GM12872 (cell line): ENCODE data around the gene PTPRM.

Experiments used
- TF ChIP-seq, protein P1 (sequence below): IDR thresholded peaks from 3 replicates; pipeline ENCODE4 v1.5.1; 2011; ENCODE audit warnings: low read depth, mild to moderate bottlenecking, low read length, moderate library complexity; ENCODE audit not compliant: insufficient read depth

The PTPRM gene

DNA sequence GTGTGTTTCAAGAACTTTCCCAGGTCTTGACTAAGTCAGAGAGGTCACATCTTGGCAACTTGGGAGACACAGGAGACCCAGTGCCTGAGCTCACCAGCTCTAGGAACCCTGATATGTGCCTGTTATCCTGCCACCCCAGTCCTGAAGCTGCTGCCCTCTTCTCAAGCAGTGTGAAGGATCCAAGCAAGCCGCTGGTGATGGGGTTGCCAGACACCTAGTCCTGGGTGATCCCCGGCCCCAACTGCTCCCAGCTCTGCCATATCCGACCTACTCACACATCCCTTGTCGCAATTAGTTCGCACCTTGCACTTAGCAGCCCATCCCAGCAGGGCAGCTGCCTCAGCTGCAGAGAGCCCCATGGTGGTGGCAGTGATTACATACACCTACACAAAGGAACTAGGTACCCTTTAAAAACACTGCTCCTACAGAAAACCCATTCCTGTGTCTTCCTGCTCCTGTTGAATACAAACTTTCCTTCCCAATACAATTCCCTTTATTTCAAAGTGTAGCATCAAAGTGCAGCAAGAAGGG is 794.9 kb downstream of the PTPRM start:
- TF ChIP-seq, protein P1, sequence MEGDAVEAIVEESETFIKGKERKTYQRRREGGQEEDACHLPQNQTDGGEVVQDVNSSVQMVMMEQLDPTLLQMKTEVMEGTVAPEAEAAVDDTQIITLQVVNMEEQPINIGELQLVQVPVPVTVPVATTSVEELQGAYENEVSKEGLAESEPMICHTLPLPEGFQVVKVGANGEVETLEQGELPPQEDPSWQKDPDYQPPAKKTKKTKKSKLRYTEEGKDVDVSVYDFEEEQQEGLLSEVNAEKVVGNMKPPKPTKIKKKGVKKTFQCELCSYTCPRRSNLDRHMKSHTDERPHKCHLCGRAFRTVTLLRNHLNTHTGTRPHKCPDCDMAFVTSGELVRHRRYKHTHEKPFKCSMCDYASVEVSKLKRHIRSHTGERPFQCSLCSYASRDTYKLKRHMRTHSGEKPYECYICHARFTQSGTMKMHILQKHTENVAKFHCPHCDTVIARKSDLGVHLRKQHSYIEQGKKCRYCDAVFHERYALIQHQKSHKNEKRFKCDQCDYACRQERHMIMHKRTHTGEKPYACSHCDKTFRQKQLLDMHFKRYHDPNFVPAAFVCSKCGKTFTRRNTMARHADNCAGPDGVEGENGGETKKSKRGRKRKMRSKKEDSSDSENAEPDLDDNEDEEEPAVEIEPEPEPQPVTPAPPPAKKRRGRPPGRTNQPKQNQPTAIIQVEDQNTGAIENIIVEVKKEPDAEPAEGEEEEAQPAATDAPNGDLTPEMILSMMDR: no peak

DNA sequence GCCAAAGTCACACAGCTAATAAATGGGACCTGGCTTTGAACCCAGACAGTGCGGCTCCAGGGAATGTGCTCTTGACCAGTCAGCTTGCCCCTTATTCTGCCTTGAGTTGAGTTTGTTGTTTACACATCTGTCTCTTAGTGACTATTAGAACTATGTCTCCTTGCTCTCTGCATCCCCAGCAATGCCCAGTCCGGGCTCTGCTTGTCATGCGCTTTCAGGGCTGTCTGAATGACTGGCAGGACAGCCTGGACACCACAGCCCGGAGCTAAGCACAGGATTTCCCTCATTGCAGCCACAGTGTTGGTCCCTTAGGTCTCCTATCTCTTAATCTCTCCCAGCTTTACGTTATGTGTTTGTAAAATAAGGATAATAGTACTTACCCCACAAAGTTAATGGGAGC is 795.7 kb downstream of the PTPRM start:
- TF ChIP-seq, protein P1: no peak

DNA sequence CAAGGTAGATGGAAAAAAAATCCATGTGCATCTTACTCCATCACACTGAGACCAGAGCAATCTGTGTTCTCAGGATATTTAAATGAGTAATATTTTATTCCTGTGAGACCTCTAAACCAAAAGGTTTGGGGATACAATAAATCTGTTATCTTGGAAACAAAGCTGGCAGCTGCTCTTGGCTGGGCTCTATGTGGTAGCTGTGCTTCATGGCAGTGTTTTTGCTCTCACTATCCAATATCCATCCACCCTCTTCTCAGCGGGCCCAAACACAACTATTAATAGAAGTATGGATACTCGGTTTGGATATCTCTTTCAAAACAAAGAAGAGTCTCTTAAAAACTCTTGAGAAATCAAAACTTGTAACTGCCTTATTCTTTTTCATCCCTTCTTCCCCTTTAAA is 797.3 kb downstream of the PTPRM start:
- TF ChIP-seq, protein P1: no peak

DNA sequence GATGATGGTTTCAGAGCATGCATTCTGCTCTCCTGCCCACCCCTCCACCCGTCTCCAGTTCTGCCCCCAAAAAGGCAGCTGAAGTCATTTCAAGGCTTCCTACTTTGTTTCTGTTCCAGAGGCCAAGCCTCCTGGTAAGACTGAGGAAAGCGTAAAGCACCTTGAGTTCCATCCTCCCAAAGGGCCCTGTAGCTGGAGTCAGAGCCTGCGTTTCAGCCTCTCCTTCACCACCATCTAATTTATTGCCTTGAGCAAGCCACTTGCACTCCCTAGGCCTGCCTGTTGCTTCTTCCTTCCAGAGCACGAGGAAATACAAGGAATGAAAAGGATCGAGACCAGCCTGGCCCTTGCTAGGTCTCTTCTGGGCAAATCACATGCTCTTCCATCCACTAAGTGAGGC is 797.9 kb downstream of the PTPRM start:
- TF ChIP-seq, protein P1: no peak

DNA sequence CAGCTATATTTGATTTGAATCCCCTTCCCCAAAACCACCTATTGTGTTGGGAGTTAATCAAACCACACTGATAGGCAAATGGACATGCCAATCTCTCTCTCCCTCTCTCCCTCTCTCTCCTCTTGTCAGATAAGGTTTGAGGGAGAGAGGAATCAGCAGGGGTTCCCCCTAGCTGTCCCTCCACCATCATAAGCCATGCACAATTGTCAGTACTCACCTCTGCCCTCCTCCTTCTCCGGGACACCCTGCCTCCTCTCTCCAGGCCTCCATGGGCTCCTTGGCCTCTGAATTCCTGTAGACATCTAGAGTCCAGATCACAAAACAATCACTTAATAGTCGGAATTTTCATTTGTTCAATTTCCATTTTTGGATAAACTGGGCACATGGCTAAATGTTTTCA is 798.4 kb downstream of the PTPRM start:
- TF ChIP-seq, protein P1: no peak

DNA sequence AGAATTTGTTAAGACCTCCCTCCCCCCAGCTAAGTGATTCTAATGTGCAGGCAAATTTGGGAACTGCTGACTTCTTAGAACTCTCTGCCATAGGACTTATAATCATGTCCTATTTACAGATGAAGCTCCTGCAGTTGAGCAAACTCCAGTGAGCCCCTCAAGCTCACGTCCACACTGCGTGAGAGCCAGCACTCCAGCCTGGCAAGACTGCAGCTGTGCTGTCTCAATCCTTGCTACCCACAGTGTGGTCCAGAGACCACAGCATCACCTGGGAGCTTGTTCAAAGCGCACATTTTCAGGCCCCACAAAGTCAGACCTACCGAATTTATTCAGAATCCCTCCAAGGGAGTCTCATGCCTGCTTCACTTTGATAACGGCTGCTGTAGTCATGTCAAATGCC is 799.0 kb downstream of the PTPRM start:
- TF ChIP-seq, protein P1: no peak

DNA sequence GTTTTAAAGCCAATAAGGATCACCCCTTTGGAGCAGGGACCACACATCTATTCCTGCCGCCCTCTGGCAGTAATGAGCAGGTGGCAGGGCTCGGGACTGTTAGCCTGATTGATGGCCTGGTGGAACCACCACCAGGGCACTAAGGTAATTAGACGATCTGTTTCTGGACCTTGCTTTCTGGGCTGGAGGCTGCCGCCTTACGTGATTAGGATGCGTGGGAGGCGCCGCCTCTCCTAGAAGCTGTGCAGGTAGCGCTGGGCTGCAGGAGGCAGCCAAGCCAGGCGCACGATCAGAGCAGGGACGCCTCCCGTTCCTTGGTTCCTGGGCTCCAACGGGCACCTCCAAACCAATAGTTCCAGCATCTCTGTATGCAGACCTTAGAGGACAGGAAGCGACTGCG is 799.5 kb downstream of the PTPRM start:
- TF ChIP-seq, protein P1: no peak
